Activated CD4-positive, alpha-beta T cell treated with anti-CD3 and anti-CD28 coated beads for 48 hours (primary cell): ENCODE data around the gene COPZ2.
"Not testable (repeated sequence)": the region's sequence is repeated elsewhere in the genome, so short reads cannot be mapped to it uniquely, and the experiment has no call there.

ENCODE experiments used
- DNase-seq: peaks from one replicate; pipeline ENCODE4 v3.0.0-alpha.2; 2020

The COPZ2 gene, protein sequence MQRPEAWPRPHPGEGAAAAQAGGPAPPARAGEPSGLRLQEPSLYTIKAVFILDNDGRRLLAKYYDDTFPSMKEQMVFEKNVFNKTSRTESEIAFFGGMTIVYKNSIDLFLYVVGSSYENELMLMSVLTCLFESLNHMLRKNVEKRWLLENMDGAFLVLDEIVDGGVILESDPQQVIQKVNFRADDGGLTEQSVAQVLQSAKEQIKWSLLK

DNA sequence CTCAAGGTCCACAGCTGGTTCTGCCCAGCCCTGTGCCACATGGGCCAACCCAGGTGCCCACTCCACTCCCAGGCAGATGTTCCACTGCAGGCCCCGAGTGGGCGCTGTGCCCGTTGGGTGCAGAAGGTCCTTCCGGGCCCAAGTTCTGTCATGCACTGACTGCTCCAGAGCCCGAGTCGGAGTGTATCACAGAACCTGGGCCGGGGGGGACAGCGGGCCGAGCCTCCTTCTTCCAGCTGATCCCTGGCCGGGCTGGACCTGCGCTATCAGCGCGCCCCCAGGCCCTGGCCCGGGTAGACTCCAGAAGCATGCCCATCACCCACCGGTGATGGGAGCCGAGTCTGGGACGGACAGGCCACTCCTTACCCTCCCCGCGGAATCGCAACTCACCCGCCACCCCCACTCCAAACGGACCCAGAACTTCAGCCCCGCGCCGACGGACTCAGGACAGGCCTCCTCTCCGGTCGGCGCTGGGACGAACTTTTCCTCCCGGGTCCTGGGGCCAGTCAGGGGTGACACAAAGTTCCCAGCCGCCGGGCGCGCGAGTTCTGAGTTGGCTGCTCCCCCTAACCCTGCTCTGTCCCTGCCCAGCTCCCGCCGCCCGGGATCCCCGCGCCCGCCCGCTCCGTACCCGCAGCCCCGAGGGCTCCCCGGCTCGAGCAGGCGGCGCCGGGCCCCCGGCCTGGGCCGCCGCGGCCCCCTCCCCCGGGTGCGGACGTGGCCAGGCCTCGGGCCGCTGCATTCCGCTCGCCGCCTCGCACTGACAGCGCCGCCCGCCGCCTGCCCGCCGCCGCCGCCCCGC lies at the start of gene COPZ2:
TSS of gene COPZ2 (minus strand) at position 762 of the 802 bp plus-strand sequence. CDS start at position 742, 20 bp downstream.
- peak; percentile 76 for DNase-seq

DNA sequence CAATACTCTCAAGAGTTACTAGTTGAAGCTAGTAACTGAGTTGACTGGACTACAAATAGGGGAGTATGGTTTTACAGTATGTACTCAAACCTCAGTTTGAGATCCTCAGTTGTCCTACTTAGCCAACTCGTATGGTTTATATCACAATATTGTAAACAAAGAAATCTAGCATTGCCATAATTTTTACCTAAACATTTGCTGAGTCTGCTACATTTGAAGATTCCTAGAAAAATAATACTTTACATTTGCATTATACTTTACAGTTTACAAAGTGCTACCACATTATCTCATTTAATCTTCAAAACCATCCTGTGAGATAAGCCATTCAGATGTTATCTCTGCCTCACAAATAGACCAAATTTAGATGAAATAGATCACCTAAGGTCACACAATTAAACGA lies 47.3 kb upstream of the COPZ2 start:
- no peak for DNase-seq

DNA sequence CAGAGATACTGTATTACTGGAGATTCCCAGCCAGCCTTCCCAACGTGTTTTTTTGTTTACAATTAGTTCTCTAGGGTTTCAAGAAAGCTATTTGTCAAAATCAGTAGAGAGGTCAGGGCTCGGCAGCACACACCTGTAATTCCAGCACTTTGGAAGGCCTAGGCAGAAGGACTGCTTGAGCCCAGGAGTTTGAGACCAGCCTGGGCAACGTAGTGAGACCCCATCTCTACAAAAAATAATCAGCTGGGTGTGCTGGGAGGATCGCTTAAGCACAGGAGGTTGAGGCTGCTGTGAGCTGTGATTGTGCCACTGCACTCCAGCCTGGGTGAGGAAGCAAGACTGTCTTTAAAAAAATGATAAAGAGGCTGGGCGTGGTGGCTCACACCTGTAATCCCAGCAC lies 44.3 kb upstream of the COPZ2 start:
- DNase-seq, result no peak

DNA sequence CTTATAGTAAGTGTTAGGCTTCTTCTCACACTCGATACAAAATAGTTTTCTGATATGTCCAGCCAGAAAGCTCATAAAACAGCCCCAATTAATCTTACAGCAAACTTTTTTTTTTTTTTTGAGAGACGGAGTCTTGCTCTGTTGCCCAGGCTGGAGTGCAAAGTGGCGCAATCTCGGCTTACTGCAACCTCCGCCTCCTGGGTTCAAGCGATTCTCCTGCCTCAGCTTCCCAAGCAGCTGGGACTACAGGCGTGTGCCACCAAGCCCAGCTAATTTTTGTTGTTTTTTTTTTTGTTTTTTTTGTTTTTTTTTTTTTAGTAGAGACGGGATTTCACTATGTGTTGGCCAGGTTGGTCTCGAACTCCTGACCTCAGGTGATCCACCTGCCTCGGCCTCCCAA lies 39.6 kb upstream of the COPZ2 start:
- not testable (repeated sequence) for DNase-seq

DNA sequence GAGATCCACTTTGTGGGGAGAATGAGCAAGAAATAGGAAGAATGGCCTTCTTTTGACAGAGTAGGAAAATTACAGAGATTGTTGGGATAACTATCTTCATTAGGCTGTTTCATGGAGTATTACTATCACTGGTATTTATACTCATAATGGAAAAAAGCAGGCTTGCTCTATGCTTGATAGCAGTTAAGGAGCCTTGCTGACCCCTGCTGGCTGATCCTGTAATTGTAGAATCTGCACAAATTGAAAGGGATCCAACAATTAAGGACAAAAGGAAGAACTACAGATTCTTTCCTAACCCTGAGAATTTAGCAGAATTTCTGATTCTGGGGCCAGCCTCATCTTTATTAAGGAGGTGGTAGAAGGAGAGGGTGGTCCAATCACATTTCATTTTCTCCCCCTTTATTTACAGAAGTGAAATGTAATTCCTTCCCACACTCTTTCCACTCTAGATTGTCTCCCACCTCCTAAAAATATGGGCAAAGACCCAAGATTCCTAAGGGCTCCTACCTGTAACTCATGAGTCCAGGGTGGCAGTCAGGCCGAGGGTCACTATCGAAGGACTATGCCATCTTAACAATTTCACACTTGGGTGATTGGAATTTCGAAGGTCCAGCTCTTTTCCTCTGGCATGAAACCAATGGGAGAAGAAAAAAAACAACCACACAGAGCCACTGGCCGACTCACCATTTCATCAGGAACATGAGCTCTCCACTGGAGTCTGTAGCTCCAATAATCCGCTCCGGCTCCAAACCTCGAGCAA lies 36.9 kb upstream of the COPZ2 start:
- peak; percentile 82 for DNase-seq

DNA sequence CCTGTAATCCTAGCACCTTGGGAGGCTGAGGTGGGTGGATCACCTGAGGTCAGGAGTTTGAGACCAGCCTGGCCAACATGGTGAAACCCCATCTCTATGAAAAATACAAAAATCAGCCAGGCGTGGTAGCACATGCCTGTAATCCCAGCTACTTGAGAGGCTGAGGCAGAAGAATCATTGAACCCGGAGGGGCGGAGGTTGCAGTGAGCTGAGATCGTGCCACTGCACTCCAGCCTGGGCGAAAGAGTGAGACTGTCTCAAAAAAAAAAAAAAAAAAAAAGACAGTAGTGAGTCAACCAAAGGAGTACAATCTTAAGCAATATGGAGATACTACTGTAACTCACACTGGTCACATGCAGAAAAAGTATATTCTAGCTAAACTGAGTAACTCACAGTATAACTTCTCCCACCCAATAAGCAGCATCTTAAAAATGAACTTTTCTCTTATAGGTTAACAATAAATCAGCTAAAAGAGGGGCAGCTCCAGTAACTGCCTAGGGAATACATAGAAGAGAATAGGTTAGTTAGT lies 36.0 kb upstream of the COPZ2 start:
- DNase-seq, result not testable (repeated sequence)

DNA sequence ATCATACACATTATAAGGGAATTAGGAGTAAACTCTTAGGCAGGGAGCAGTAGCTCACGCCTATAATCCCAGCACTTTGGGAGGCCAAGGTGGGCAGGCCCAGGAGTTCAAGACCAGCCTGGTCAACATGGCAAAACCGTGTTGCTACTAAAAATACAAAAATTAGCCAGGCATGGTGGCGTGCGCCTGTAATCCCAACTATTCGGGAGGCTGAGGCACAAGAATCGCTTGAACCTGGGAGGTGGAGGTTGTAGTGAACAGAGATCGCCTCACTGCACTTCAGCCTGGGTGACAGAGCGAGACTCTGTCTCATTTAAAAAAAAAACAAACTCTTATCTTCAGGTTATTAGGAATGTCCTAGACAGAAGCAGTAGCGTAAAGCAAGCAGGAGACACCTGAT lies 35.2 kb upstream of the COPZ2 start:
- not testable (repeated sequence) for DNase-seq

DNA sequence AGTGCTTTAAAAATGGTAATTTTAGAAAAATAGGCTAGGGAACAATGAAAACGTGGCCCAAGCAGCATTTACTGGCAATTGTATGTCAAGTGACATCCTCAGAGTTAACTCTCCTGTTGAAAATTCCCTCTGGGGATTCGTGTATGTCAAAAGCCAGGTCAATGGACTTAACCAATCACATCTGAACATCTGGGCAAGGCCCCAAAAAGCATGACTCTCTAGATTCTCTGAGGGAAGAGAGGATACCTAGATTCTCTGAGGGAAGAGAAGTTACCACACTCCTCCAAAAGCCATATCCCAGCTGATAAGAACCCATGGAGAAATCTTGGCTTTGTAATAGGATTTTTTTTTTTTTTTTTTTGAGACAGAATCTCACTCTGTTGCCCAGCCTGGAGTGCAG lies 34.1 kb upstream of the COPZ2 start:
- no peak for DNase-seq

DNA sequence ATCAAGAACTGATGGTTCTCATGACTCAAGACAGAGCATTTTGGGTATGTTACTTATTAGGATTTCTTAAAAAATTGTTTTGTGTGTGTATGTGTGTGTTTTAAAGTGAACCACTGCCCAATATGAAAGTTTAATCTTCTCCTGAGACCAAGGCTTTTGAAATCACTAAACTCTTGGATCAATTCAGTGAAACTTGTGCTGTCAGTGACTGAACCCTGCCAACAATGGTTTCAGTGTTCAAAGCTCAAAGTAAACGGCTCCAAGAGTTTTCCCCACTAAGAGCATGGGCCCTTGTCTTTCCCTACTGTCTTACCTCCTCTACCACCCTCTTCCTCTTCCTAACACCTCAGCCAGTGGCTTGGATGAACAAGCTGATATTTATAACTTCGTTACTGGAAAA lies 32.6 kb upstream of the COPZ2 start:
- DNase-seq, result no peak

DNA sequence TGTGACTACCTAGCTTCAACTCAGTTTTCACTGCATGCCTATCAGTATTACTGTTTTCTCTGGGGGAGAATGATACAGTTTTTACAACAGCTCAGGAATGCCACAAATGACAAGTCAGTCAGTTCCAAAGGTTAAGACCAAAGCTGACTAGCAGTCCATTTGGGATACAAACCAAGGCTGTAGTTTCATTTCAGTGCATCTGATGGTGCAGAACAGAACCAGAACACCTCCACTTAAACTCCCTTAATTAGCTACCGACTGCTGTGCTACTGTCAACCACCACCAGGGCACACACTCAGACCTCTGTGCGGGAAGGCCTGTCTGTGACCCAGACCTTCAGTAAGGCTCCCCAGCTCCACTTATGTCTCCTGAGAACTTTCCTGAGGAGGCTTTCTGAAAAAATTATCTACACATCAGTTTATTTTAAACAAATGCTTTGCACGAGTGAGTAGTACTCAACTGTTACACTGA lies 30.9 kb upstream of the COPZ2 start:
- DNase-seq, result peak; percentile 32

DNA sequence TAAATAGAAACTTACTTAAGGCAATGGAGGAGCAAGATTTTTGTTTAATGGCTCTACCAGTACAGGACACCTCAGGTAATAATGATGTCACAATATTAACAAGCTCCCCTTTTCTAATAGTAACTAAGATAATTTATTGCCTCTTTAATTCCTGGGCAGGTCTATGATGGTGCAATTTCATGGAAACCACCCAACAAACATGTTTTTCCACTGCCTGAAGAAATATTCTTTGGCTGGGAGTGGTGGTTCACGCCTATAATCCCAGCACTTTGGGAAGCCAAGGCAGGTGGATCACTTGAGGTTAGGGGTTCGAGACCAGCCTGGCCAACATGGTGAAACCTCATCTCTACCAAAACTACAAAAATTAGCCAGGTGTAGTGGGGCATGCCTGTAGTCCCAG lies 30.2 kb upstream of the COPZ2 start:
- not testable (repeated sequence) for DNase-seq

DNA sequence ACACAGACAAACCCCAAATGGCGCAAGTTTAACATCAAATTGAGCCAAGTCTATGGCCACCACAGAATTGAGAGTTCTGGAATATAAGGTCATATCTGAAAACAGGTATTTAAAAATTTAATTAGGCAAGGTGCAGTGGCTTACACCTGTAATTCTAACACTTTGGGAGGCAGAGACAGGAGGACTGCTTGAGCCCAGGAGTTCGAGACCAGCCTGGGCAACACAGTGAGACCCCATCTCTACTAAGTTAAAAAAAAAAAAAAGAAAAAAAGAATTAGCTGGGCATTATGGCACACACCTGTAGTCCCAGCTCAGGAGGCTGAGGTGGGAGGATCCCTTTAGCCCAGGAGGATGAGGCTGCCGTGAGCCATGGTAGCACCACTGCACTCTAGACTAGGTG lies 29.6 kb upstream of the COPZ2 start:
- DNase-seq, result no peak

DNA sequence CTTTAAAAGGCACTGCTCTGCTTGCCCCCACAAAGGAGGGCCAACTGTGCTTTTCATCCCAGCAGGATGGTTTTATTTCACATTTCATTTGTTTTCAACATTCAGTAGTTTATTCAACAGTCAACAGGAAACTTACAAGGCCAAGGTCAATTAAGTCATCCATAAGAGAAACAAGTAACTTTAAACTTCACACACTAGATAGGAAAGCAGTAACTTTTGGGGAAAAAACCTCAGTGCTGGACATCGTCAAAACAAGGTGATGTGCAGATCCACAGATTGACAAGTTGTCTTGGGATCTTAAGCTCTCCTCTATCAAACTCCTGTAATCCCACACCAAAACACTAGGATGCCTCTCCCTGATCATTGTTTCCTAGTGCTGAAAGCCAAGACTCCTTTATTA lies 29.1 kb upstream of the COPZ2 start:
- DNase-seq, result no peak

DNA sequence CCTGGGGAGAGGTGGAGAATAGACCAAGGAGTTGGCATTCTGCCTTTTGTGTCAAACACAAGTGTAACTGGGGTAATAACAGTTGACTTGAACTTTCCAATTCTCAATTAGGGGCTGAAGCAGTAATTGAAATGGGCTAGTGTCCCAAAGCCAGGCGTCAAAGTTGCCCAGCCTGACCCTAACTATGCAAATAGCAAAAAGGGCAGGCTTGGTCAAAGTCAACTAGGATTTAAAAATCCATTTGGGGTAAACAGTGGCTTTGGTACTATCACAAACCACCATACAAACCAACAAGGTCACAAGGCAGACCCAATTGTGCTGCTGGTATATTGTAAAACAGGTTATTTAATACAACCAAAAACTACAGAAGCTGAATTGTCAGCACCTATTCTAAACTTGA lies 28.6 kb upstream of the COPZ2 start:
- DNase-seq, result no peak

DNA sequence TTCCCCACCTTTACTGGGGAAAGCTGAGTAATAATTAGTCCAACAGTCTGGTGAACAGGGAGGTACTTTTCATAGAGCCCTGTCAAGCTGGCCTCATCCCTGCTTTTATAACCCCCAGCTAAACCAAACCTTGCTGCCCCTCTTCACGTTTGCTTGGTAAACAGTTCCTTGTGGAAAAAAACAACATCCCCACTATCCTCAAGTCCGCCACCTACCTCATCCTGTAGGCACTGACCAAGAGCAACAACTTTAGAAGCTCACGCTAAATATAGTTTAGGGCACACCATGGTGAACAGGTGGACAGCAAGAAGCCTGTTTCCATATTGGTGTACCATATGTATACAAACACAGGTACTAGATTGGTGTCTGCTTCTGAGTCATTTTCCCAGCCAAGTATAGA lies 27.0 kb upstream of the COPZ2 start:
- DNase-seq, result no peak

DNA sequence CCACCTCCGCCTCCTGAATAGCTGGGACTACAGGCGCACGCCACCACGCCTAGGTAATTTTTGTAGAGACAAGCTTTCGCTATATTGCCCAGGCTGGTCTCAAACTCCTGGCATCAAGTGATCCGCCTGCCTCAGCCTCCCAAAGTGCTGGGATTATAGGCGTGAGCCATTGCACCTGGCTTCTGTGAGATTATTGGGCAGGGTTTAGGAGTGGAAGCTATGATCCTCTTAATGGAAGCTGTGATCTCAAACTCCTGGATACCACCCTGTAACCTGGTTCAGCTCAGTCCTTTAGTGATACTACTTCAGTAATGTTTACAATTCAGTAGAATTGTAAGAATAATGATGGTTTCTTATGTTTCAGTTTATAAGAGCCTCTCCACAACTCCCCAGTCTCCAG lies 24.7 kb upstream of the COPZ2 start:
- DNase-seq, result no peak

DNA sequence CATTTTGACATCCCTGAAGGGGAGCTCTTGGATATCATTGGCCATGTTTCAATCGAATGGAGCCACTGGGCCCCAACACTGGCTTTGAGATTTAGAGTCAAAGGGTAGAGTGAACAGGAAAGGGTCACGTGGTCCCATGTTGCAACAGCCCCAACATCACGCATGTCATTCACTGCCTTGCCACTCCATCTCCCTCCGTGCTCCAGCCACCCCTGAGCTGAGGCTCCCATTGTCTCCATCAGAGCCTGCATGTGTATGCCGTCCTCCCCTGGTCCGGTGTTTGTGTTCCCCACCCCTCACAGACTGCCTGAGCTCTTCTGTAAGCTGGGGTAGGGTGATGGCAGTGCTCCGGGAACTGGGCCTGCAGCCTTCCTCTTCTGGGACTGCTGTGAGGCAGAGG lies 22.7 kb upstream of the COPZ2 start:
- DNase-seq, result no peak

DNA sequence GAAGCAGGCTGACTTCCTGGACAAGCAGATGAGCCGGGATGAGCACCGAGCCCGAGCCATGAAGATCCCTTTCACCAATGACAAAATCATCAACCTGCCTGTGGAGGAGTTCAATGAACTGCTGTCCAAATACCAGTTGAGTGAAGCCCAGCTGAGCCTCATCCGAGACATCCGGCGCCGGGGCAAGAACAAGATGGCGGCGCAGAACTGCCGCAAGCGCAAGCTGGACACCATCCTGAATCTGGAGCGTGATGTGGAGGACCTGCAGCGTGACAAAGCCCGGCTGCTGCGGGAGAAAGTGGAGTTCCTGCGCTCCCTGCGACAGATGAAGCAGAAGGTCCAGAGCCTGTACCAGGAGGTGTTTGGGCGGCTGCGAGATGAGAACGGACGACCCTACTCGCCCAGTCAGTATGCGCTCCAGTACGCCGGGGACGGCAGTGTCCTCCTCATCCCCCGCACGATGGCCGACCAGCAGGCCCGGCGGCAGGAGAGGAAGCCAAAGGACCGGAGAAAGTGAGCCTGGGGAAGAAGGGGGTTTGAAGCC lies 21.6 kb upstream of the COPZ2 start:
- DNase-seq, result no peak

DNA sequence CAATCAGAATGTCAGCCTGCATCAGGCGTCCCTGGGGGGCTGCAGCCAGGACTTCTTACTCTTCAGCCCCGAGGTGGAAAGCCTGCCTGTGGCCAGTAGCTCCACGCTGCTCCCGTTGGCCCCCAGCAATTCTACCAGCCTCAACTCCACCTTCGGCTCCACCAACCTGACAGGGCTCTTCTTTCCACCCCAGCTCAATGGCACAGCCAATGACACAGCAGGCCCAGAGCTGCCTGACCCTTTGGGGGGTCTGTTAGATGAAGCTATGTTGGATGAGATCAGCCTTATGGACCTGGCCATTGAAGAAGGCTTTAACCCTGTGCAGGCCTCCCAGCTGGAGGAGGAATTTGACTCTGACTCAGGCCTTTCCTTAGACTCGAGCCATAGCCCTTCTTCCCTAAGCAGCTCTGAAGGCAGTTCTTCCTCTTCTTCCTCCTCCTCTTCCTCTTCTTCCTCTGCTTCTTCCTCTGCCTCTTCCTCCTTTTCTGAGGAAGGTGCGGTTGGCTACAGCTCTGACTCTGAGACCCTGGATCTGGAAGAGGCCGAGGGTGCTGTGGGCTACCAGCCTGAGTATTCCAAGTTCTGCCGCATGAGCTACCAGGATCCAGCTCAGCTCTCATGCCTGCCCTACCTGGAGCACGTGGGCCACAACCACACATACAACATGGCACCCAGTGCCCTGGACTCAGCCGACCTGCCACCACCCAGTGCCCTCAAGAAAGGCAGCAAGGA lies 21.0 kb upstream of the COPZ2 start:
- no peak for DNase-seq

DNA sequence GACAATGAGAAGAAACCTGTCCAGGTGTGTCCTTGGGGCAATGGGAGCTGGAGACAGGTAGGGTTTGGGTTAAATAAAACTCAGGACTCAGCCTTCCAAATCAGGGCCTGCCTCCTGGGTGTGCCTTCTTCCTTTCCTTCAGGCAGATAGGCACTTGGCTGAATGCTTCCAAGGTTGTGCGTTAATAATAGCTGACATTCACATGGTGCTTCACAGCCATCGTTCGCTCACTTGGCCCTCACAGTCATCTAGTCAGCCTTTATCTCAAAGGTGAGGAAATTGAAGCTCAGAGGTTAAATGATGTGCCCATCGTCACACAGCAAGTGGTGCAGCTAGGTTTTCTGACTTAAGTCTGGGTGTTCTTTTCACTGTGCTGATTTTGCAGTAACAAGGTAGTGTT lies 20.0 kb upstream of the COPZ2 start:
- no peak for DNase-seq

DNA sequence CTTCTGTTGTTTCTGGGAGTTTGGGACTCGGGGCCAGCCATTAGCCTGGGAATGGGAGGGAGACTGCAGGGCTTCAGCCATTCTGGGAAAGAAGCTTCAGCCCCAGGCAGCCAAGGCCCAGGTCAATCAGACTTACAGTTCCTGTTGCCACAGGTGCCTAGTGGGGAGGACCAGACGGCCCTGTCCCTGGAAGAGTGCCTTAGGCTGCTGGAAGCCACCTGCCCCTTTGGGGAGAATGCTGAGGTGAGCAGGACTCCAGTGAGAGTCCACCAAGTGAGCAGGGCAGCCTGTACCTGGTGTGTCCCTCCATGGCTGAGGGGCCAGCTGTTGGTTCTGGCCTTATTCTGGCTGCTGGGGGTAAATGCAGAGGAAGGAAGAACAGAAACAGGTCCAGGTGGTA lies 19.3 kb upstream of the COPZ2 start:
- DNase-seq, result no peak

DNA sequence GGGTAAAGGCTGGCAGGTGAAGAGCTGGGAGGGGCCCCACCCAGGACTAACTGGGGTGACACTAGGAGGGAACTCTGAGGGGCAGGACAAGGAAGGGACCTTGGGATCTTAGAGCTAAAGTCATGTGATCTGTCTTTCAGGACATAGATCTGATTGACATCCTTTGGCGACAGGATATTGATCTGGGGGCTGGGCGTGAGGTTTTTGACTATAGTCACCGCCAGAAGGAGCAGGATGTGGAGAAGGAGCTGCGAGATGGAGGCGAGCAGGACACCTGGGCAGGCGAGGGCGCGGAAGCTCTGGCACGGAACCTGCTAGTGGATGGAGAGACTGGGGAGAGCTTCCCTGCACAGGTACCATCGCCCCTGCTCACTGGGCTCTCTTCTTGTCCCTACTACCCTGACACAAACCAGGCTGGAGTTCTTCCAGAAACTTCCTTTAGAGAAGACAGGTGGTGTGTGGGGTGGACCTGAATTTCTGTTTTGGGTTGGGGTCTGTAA lies 18.7 kb upstream of the COPZ2 start:
- DNase-seq, result no peak
